ENCODE data around the gene ATF7. TPM values are rescaled to one million over a fixed set of nuclear protein-coding genes. Genes with fewer than 3 reads are reported as not detected.

Gene ATF7
- polyA plus RNA-seq, 2 of the 4 experiments (the other 2 are of a cell fraction), result 22.9 to 38.9 TPM

DNA sequence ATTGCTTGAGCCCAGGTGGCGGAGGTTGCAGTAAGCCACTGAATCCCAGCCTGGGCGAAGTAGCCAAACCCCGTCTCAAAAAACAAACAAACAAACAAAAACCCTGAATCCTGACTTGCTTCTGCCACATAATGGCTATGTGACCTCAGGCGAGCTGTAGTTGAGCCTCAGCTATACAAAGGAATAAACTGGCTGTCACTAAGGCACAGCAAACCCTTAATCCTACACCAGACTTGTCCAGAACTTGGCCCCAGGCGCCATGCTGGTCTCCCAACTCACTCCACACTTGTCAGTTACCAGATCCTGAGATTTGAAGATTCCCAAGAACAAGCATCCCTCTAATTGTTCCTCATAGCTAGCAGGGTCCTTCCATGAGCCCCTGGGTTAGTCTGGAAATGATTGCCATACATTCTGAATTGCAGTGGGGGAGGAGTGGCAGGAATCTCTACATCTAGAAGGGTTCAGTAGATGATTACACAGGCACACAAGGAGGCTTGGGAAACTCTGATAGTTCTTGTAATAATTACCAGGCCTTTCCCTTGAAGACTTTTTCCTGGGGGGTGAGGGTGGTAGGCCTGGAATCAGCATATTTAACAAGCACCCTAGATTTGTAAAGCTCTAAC, 136.8 kb downstream of the ATF7 start:
- Histone ChIP-seq H3K27ac (no peak overlapping the region), H3K4me2 (no peak overlapping the region), H3K9me3 (no peaks in the 10 kb centered on the region), H3K4me1 (peaks cover 24% of the 10 kb centered on the region), H3K4me3 (no peak overlapping the region)
- ATAC-seq, result no peak
- DNase-seq (ENCODE audit: low read depth in 1 of 2, low spot score in 1 of 2), result no peak
- POLR2A ChIA-PET, result interaction anchor here (0.7 to 1.7 kb wide), 3 partner anchors 12 to 647 kb away, joined by 3 to 5 read pairs (median 4); partner anchors contain the start of gene TARBP2
- FAIRE-seq, result peak; percentile 13
- CTCF ChIA-PET, result interaction anchor here (0.7 to 2.7 kb wide), 6 partner anchors 9 to 712 kb away, joined by 4 to 9 read pairs (median 6); partner anchors contain the start of gene MAP3K12
- WGBS (ENCODE audit: missing lambda C conversion rate), result 90% methylated on average over 5 of the region's 5 CpGs
- TF ChIP-seq NPAS2 (CRISPR knock-in tag; IDR thresholded peaks at IDR 0.05; ENCODE audit: borderline replicate concordance) (no peak), GATA3 (IDR thresholded peaks at IDR 0.05; ENCODE audit: borderline replicate concordance) (no peak), EP300 (IDR thresholded peaks at IDR 0.05) (no peak), POLR2AphosphoS2 (conservative IDR thresholded peaks at IDR 0.05; ENCODE audit: low read length) (no peak), HEYL (CRISPR knock-in tag; IDR thresholded peaks at IDR 0.05) (no peak), FOSB (CRISPR knock-in tag; IDR thresholded peaks at IDR 0.05) (no peak), PHF8 (IDR thresholded peaks at IDR 0.05; ENCODE audit: borderline replicate concordance, low read depth) (no peak), RFX5 (IDR thresholded peaks at IDR 0.05) (no peak), CHD4 (IDR thresholded peaks at IDR 0.05; ENCODE audit: borderline replicate concordance) (no peak), BHLHE40 (IDR thresholded peaks at IDR 0.05; ENCODE audit: low read depth, low read length) (no peak), JUNB (IDR thresholded peaks at IDR 0.05) (no peak), POLR2A (IDR thresholded peaks at IDR 0.05; ENCODE audit: low read length) (no peak), ZC3H11A (IDR thresholded peaks at IDR 0.05) (no peak), JUN (IDR thresholded peaks at IDR 0.05) (no peak), TFCP2L1 (CRISPR knock-in tag; IDR thresholded peaks at IDR 0.05) (no peak), MAZ (IDR thresholded peaks at IDR 0.05; ENCODE audit: borderline replicate concordance, low read depth, low read length) (no peak)
- TF ChIP-seq, protein P1, sequence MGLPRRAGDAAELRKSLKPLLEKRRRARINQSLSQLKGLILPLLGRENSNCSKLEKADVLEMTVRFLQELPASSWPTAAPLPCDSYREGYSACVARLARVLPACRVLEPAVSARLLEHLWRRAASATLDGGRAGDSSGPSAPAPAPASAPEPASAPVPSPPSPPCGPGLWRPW (IDR thresholded peaks at IDR 0.05), result no peak
- TF ChIP-seq, protein P2, sequence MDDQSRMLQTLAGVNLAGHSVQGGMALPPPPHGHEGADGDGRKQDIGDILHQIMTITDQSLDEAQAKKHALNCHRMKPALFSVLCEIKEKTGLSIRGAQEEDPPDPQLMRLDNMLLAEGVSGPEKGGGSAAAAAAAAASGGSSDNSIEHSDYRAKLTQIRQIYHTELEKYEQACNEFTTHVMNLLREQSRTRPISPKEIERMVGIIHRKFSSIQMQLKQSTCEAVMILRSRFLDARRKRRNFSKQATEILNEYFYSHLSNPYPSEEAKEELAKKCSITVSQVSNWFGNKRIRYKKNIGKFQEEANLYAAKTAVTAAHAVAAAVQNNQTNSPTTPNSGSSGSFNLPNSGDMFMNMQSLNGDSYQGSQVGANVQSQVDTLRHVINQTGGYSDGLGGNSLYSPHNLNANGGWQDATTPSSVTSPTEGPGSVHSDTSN (IDR thresholded peaks at IDR 0.05), result no peak
- TF ChIP-seq, protein P3, sequence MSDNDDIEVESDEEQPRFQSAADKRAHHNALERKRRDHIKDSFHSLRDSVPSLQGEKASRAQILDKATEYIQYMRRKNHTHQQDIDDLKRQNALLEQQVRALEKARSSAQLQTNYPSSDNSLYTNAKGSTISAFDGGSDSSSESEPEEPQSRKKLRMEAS (IDR thresholded peaks at IDR 0.05), result no peak

DNA sequence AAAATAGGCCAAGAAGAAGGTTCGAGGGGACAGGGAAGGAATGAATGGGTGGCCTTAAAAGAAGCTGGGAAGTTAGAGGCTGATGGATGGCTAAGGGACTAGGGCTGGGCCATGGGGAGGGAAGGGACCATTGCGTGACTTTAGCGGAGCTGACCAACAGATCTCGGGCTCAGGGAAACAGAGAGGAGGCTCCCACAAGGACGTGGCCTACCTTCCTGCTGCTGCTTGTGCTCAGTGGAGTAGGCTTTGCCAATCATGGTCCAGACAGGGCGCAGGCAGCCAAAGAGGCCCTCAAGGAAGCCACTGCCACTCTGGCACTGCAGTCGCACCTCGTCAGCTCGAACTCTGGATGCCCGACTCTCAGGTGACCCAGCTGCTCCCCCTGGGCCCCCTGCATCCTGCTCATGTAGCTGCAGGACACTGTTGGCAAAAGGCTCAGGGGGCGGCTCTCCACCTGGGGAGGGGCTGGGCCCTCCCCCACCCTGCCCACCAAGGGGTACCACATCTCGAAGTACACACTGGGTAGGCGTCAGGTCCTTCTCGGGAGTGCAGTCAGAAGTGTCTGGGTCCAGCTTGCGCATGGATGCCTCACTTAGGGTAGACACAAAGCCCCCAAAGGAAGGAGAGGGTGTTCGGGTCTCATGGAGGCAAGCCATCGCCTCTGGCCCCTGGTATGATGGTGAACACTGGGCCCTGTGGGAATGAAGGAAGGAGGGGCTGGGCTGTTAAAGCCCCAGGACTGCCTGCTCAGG, 139.3 kb downstream of the ATF7 start:
- ChIA-PET CTCF (interaction anchor here (1.0 to 2.5 kb wide), 5 partner anchors 11 to 134 kb away, joined by 3 to 7 read pairs (median 5); partner anchors contain the start of gene MAP3K12), POLR2A (interaction anchor here (6.9 kb wide), 1 partner anchor 13 kb away, joined by 34 read pairs; the partner anchor contains the start of genes MAP3K12 and TARBP2)
- TF ChIP-seq, protein P2 (IDR thresholded peaks at IDR 0.05), result no peak
- TF ChIP-seq POLR2AphosphoS2 (conservative IDR thresholded peaks at IDR 0.05; ENCODE audit: low read length) (peak; percentile 77), HEYL (CRISPR knock-in tag; IDR thresholded peaks at IDR 0.05) (no peak), HOXA7 (CRISPR knock-in tag; IDR thresholded peaks at IDR 0.05) (peak; percentile 65; the same call in 1 of the 2 replicates), BHLHE40 (IDR thresholded peaks at IDR 0.05; ENCODE audit: low read depth, low read length) (no peak), CHD4 (IDR thresholded peaks at IDR 0.05; ENCODE audit: borderline replicate concordance) (no peak), CHD2 (IDR thresholded peaks at IDR 0.05; ENCODE audit: low read length, partially characterized antibody) (no peak), HOXB13 (CRISPR knock-in tag; IDR thresholded peaks at IDR 0.05; ENCODE audit: low read depth) (no peak), JUNB (IDR thresholded peaks at IDR 0.05) (no peak), JUN (IDR thresholded peaks at IDR 0.05) (no peak), EP300 (IDR thresholded peaks at IDR 0.05) (no peak)
- TF ChIP-seq, protein P4, sequence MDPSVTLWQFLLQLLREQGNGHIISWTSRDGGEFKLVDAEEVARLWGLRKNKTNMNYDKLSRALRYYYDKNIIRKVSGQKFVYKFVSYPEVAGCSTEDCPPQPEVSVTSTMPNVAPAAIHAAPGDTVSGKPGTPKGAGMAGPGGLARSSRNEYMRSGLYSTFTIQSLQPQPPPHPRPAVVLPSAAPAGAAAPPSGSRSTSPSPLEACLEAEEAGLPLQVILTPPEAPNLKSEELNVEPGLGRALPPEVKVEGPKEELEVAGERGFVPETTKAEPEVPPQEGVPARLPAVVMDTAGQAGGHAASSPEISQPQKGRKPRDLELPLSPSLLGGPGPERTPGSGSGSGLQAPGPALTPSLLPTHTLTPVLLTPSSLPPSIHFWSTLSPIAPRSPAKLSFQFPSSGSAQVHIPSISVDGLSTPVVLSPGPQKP (IDR thresholded peaks at IDR 0.05; ENCODE audit: low read depth, low read length), result no peak
- TF ChIP-seq, protein P5, sequence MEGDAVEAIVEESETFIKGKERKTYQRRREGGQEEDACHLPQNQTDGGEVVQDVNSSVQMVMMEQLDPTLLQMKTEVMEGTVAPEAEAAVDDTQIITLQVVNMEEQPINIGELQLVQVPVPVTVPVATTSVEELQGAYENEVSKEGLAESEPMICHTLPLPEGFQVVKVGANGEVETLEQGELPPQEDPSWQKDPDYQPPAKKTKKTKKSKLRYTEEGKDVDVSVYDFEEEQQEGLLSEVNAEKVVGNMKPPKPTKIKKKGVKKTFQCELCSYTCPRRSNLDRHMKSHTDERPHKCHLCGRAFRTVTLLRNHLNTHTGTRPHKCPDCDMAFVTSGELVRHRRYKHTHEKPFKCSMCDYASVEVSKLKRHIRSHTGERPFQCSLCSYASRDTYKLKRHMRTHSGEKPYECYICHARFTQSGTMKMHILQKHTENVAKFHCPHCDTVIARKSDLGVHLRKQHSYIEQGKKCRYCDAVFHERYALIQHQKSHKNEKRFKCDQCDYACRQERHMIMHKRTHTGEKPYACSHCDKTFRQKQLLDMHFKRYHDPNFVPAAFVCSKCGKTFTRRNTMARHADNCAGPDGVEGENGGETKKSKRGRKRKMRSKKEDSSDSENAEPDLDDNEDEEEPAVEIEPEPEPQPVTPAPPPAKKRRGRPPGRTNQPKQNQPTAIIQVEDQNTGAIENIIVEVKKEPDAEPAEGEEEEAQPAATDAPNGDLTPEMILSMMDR (IDR thresholded peaks at IDR 0.05), result no peak
- TF ChIP-seq, protein P6, sequence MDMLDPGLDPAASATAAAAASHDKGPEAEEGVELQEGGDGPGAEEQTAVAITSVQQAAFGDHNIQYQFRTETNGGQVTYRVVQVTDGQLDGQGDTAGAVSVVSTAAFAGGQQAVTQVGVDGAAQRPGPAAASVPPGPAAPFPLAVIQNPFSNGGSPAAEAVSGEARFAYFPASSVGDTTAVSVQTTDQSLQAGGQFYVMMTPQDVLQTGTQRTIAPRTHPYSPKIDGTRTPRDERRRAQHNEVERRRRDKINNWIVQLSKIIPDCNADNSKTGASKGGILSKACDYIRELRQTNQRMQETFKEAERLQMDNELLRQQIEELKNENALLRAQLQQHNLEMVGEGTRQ (IDR thresholded peaks at IDR 0.05), result no peak
- no peak overlapping the region for H3K27ac ChIP-seq
- no peak overlapping the region for H3K4me2 ChIP-seq
- FAIRE-seq (no peak), ATAC-seq (peak; percentile 6 to 9; a peak in 3 of 6 replicates), DNase-seq (ENCODE audit: low read depth in 1 of 2, low spot score in 1 of 2) (no peak)
- H3K9me3 ChIP-seq, result no peaks in the 10 kb centered on the region
- WGBS (ENCODE audit: missing lambda C conversion rate), result 89% methylated on average over 11 of the region's 17 CpGs
- H3K4me3 ChIP-seq, result no peak overlapping the region
- H3K4me1 ChIP-seq, result peaks cover 6% of the 10 kb centered on the region; the same call in 1 of the 3 replicates
